Urothelium cell line (cell line): ENCODE data around the gene SFXN3.

Experiments used
- DNase-seq: peaks from one replicate; pipeline ENCODE4 v3.0.0; 2011; ENCODE audit warnings: low spot score, mixed read lengths
- FAIRE-seq: peaks from 2 replicates; lab custom pipeline; 2011; peaks lifted over from hg19 to GRCh38; lab: Jason Lieb, UNC

SFXN3 gene

GRCh38 chr10:100999742-101000126, 31.3 kb upstream of the SFXN3 start, which contains the start of gene LZTS2:
TSS of gene LZTS2 (plus strand) at chr10:100999808. CDS start at chr10:101002539, 2,731 bp downstream.
- DNase-seq (no peak), FAIRE-seq (no peak)

DNA sequence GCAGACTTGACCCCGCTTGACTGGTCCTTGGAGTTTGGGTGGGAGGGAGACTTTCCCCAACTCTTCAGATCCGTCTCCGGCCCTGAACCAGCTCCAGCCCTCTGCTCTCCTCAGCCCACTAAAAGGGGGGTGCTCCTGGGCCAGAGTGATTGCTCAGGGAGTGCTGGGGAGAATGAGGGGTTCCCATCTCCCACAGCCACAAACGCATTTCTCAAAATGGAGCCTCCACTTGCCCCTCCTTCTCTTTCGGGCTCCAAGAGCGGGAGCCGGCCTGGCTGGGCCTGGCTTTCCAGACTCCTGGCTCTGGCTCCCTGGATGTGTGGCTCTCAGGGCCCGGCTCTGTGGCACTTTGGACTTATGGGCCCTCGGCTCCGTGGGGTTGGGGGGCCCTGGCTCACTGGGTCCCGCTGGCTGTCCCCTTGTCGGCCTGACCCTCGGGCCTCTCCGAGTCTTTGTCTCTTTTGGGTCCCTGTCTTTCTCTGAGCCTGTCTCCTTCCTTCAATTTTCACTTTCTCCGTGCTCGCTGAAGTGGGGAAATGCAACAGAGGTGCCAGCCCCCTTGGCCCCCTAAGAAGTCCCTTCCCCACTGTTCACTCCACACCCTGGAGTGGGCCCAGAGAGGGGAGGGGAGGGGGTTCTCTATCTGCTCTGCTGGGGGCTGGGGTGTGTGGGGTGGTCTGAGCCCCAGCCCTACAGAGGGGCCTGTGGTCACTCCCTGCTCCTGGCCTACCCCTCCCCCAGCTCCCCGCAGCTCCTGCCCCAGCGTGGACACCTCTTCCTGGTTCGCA, 30.7 kb upstream of the SFXN3 start:
- DNase-seq (peak; percentile 32), FAIRE-seq (no peak)

DNA sequence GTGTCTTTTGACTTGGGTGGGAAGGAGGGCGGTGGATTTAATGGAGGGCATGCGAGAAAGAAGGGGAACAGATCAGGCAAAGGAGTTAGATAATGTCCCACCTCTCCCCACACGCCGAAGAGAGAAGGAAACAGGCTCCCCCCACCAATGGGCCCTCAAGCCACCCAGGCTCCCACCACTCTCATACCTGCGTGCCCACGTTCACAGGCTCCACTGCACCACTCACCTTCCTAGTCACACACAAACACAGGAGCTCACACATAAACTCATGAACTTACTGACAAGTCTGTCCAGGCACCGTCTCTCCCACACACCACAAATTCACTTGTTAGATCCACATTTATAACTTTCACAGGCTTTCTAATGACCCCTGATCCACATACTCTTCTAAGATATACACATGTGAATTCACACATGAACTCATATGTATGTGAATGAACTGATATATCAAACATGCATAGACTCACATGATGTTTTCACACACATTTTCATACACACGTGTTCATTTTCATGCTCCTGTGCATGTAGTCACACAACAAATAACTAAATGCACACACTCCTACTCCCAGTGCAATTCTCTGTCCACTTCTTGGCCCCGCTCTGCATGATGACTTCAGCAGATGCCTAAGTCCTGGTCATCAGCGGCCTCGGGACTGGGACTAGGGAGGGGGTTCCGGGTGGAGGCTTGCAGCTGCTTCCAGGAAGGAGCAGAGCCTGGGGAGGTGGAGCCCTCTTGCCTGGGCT, 29.9 kb upstream of the SFXN3 start:
- peak; percentile 50 for DNase-seq
- no peak for FAIRE-seq

- FAIRE-seq (no peak), DNase-seq (no peak)
Observed at GRCh38 chr10:101001659-101002035, 29.4 kb upstream of the SFXN3 start.

DNA sequence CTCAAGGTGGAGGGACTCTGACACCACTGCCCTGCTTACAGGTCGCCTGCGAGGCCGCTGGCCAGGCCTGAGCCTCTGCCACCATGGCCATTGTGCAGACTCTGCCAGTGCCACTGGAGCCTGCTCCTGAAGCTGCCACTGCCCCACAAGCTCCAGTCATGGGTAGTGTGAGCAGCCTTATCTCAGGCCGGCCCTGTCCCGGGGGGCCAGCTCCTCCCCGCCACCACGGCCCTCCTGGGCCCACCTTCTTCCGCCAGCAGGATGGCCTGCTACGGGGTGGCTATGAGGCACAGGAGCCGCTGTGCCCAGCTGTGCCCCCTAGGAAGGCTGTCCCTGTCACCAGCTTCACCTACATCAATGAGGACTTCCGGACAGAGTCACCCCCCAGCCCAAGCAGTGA, 28.6 kb upstream of the SFXN3 start:
- no peak for FAIRE-seq
- DNase-seq = no peak

- no peak for DNase-seq
- FAIRE-seq = no peak
Observed at GRCh38 chr10:101003639-101004206, 27.3 kb upstream of the SFXN3 start.

DNA sequence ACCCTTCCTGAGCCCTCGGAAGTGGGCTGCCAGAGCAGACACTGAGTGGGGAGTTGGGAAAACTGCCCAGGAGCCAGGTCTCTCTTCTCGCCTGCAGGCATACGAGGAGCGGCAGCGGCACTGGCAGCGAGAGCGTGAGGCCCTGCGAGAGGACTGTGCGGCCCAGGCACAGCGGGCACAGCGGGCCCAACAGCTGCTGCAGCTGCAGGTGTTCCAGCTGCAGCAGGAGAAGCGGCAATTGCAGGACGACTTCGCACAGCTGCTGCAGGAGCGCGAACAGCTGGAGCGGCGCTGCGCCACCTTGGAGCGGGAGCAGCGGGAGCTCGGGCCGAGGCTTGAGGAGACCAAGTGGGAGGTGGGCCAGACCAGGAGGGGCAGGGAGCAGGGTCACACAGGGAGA, 25.7 kb upstream of the SFXN3 start:
- DNase-seq = no peak
- FAIRE-seq = no peak

DNA sequence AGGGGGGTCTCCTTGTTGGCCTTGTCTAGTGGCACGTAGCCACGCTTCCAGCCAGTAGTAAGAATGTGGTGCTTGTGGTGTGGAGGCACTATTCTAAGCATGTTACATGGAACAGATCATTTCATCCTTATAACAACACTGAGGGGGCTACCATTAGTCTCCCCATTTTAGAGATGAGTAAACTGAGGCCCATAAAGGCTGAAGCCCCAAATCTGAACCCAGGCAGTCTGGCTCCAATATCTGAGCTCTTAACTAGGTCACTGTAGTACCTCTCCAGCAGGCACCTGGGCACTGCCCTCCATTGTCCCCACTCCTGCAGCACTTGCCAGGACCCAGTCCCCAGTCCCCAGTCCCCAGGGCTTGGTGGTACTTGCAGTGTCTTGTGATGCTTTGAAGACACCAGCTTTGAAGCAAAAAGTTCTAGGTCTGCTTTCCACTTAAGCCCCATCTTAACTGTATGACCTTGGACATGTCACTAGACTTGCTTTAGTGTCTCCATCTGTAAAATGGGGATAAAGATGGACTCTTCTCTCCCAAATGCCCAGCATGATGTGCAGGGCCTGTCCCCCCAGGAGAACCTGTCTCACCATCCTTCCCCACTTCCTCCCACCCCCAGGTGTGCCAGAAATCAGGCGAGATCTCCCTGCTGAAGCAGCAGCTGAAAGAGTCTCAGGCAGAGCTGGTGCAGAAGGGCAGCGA, 25.0 kb upstream of the SFXN3 start:
- no peak for DNase-seq
- no peak for FAIRE-seq

GRCh38 chr10:101006593-101007098, 24.4 kb upstream of the SFXN3 start:
- FAIRE-seq = no peak
- DNase-seq = no peak

DNA sequence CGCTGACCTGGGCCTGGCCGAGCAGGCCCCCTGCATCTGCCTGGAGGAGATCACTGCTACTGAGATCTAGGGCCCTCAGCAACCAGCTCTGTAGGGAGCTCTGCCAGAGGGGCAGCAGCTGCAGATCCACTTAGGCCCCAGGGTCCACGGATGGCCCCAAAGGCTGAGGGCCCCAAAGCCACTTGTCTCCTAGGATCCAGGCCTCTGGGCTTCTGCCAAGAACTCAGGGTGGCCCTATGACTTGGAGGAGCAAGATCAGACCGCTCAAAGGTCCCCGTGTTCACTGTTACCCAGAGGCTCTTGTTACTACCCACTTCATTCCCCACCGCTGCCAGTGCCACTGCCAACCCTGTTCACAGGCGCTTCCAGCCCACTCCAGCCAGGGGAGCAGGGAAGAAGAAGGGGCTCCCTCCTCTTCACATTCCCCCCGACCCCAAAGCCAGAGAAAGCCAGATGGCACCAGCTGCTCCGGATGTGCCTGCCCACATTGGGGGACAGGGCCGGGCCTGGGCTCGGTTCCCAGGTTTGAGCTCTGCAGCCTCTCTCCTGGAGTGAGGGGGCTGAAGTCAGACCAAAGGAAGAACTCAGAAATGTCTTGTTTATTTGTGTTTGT, 23.8 kb upstream of the SFXN3 start:
- FAIRE-seq = no peak
- DNase-seq = no peak

DNA sequence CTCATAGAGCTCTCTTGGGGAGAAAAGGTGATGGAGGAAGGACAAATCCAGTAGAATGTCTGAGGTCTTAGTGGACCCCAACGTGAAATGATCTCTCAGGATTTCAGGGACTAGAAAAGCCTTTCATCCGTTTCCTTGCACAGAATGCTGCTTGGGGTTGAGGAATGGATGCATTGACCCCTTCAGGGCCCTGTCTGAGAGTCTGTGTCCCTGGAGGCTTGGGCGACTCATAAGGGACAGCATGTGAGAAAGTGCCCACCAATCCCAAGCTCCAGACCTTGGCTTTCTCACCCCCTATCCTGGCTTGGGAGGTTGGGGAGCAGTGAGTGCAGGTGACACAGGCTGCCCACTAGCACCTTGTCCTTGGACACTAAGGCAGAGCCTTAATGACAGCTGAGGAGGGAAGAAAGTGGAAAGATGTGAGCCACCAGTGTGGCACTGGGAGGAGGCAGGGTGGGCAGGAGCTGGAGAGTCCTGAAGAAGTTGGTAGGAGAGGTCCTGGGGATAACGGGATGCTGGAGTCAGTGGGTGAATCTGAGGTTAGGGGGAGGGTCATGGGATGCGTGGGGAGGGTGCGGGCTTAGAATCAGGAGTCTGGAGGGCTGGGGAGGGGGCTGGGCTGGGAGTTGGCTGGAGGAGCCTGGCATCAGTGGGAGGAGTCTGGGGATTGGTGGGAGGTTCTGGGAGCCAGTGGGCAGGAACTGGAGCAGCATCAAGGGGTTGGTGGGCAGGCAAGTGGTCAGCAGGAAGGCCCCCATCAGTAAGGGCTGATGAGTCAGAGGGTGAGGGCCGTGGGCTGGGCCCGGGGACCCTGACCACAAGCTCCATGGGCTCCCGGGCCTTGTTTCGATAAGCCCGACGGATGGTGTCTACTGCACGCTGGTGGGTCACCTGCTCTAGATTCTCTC, 22.9 kb upstream of the SFXN3 start:
- no peak for FAIRE-seq
- DNase-seq = no peak

GRCh38 chr10:101008823-101009423, 22.1 kb upstream of the SFXN3 start:
- FAIRE-seq (peak; percentile 80), DNase-seq (peak; percentile 46)

DNA sequence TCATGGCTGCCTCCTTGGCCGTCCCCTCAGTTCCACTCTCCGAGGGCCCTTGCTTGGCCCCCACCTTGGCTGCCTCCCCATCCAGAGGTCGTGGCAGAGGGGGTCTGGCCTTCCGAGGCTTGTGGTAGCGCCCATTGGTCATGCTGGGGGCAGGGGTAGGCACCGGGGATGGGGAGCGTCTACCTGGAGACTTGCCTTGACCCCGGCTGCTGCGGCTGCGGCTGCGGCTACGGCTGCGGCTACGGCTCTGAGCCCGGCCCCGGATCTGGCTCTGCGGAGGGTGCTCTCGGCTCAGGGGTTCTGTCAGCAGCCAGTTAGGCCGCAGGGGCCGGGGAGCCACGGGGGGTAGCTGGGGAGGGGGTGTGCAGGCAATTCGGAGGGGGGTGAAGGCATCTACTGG, 20.7 kb upstream of the SFXN3 start:
- DNase-seq (no peak), FAIRE-seq (no peak)

DNA sequence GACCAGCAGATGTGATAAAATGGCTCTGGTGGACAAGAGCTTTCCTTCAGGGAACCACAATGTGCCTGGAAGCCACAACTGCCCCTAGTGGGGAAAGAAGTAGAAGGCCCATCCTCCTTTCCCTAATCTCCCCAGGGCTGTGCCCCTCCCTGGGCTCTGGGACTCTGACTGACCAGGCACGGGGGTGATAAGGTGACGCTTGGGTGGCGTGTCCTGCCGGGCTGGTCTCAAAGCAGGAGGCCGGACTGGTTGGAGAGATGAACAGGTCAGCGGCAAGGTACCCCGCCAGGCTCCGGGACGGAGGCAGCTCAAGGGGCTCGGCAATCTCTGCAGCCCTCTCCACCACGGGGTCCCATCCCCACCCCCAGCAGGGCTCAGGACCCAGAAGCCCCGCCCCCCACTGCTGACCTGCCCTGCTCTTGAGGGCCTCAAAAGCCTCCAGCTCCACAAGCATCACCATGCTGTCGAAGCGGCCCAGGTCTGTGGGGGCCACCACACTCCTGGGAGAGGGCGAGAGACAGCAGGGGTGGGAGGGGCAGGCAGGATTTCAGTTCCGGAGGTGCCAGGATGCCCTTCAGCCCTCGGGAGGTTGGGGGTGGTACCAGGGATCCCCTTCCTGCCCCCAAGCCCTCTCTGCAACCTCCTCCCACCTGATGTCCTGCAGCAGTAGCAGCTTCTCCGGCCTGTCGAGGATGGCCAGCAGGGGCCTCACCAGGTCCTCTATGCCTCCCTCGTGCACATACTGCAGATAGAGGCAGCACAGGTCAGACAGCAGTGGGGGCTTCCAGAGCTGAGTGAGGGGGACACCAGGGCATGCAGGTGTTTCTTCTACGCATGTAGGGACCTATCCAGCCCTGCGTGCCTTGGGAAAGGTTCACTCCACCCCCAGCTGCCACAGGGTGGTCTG, 19.3 kb upstream of the SFXN3 start:
- FAIRE-seq (no peak), DNase-seq (peak; percentile 50)

DNA sequence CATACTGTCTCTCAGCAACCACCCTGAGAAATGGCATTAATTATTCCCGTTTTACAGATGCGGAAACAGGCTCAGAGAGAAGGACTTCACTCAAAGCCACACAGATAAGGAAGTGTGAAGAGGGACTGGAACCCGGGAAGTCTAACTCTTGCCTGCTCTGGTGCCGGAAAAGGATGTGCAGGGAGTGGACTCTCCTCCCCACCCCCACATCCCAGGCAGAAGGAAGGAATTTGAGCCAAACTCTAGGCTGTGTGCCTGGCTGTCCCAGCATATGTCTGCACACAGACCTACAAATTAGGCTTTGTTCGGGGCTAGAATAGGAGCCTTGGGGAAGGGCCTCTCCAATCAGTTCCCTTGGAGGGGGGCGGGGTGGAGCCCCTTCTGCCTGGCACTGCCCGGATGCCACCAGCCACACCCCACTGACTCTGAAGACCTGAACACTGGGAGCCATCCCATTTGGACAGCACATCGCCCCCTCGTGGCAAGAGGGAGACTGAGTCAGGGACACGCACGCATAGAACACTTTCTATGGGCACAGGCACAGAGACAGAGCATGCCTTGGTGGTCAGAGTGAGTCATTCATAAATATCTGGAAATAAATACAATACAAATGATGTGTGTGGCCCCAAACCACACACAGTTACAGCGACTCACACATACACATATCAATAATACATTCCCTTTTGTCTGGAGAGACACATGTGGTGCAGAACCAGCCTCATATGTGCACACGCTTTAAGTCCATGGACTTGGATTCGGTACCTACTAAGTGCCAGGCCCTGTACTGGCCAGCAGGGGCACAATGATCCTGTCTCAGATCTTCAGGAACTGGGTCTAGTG, 18.3 kb upstream of the SFXN3 start:
- peak; percentile 94 for FAIRE-seq
- DNase-seq = peak; percentile 89

DNA sequence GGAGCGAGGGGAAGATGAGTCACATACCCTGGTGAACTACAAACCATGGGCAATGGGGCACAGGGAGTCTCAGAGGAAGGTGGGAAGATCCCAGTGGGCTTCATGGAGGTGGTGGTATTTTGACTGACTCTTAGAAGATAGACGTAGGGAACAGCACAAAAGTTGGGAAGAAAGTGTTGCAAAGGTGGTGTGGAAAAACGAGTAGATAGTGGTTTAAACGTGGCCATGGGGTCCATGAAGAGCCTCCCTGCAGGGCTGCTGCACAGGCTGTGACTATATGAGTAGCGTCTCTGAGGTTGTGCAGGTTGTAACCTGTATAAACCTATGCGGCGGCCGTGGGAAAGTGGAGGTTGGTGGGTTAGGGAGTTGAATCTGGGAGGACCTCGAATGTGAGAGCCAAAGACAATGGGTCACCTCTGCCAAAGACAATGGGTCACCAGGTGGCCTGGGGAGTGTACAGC, 17.6 kb upstream of the SFXN3 start:
- DNase-seq = no peak

DNA sequence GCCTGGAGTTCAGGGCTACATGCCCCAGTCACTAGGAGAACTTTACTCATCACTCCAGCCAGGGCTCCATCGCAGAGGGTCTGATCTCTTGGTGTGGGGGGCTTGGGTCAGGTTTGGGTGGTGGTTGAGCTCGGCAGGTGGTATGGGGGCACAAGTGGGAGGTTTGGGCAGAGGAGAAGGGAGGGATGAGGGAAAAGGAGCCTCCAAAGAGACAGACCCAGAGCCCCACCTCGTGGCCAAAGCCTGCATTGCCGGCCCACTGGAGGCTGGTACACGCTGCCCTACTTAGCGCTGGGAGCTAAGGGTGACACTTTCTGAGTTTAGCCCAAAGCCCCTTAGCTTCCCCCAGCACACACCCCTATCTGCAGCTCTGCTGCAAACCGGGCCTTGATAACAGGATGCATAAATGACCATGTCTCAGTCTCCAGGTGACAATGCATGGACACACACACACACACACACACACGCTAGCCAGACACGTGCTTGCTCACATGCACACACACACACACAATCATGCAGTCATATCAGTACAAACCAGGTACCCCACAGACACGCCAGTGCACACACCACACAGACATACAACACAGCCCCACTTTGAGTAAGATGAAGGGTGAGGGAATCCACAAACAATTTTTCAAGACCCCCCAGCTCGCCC, 16.7 kb upstream of the SFXN3 start:
- DNase-seq (peak; percentile 66), FAIRE-seq (peak; percentile 85)

More for the DNA sequence above, 17.6 kb upstream of the SFXN3 start:
- no peak for FAIRE-seq
